Measurements from ENCODE around the gene CPSF4.
A peak's percentile ranks its signal among the peaks of the same experiment; 100 is the strongest.

CPSF4 gene

DNA sequence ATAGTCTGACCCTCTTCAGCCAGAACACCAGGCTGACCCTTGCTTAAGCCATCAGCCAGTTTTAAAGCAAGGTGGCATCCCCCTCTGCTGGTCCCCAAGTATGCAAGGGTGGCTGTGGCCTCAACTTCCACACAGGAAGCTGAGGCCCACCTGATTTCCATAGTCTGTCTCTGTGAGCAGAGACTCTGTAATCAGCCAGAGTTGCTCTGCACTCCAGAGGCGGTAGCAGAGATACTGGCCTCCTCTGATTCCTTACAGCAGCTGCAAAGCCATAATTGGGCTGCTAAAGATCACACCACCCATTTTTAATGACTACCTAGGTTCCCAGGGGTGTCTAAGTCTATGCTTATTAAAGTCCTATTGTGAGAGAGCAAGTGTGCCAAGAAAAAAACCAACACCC is 32.2 kb upstream of the CPSF4 start:
- no peak for DNase-seq (ENCODE audit: low spot score)
- TF ChIP-seq, protein P1, sequence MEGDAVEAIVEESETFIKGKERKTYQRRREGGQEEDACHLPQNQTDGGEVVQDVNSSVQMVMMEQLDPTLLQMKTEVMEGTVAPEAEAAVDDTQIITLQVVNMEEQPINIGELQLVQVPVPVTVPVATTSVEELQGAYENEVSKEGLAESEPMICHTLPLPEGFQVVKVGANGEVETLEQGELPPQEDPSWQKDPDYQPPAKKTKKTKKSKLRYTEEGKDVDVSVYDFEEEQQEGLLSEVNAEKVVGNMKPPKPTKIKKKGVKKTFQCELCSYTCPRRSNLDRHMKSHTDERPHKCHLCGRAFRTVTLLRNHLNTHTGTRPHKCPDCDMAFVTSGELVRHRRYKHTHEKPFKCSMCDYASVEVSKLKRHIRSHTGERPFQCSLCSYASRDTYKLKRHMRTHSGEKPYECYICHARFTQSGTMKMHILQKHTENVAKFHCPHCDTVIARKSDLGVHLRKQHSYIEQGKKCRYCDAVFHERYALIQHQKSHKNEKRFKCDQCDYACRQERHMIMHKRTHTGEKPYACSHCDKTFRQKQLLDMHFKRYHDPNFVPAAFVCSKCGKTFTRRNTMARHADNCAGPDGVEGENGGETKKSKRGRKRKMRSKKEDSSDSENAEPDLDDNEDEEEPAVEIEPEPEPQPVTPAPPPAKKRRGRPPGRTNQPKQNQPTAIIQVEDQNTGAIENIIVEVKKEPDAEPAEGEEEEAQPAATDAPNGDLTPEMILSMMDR (IDR thresholded peaks at IDR 0.05; ENCODE audit: extremely low read depth, insufficient read depth, missing control alignments): no peak
- in situ Hi-C loops (cut with MboI; ENCODE audit: low pct_unique_long_range_greater_than_20kb, low sequenced_read_pairs, unreplicated experiment): no loop called here

DNA sequence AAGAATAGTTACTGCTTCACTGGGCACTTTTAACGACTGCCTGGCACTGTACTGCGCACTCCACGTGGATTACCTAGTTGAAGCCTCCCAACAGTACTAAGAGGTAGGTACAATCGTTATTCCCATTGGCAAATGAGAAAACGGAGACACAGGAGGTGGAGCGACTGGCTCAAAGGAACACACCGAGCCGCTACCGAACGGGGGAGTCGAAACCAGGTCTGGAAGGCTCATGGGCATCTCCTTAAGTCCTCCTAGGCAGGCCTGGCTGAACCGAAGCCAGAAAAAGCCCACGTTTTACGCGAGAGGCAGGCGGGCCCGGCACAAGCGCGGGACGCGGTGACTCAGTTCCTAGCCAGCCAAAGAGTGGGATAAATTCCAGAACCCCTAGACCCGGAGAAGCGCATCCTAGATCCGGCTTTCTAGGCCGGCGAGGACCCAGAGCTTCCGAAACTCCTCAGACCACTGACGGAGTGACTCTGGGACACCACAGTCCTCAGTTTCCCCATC is 30.8 kb upstream of the CPSF4 start:
- TF ChIP-seq, protein P1 (IDR thresholded peaks at IDR 0.05; ENCODE audit: extremely low read depth, insufficient read depth, missing control alignments): no peak
- no peak for DNase-seq (ENCODE audit: low spot score)
- in situ Hi-C loops (cut with MboI; ENCODE audit: low pct_unique_long_range_greater_than_20kb, low sequenced_read_pairs, unreplicated experiment): no loop called here

DNA sequence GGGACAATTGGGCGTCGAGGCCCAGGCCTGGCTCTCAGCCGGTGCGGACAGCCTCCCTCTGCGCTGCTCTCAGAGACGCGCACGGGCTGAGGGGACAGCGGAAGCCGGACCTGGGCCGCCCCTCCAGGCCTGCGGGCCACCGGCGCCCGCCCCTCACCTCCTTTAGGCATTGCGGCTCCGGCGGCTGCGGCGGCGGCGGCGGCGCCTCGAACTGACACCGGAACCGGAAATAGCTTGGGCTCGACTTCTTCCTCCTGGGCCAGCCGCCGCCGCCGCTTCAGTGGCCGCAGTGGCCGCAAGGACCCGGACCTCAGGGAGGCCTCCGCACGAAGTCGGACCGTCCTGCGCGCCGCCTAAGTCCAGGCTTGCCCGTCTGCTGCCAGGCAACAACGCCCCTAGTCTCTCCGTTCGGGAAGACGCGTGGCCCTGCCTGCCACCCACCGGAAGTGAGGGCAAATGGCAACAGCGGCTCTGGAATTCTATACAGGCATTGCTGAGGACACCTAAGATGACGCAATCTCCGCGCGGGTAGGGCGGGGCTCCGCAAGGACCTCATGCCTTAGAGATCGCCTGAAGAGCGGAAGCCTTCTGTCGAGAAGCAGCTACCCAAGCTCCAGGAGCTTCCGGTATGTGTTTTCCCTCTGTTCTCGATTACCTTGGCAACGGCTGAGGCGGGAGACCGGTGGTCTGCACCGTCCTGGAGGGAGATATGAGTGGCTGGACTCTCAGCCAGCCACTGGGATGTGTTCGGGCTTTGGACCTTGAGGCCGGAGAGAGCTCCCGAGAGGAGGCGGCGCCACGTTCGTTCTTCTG is 30.2 kb upstream of the CPSF4 start, which contains the start of the genes BUD31 and PDAP1:
TSS of gene BUD31 (plus strand) at position 591 of the 813 bp plus-strand sequence. CDS start 2,124 bp downstream, outside the sequence.
TSS of gene PDAP1 (minus strand) at position 219 of the 813 bp plus-strand sequence. CDS start at position 170, 49 bp downstream.
- DNase-seq (ENCODE audit: low spot score): peak; percentile 97
- in situ Hi-C loops (cut with MboI; ENCODE audit: low pct_unique_long_range_greater_than_20kb, low sequenced_read_pairs, unreplicated experiment): no loop called here
- TF ChIP-seq, protein P1 (IDR thresholded peaks at IDR 0.05; ENCODE audit: extremely low read depth, insufficient read depth, missing control alignments): no peak

DNA sequence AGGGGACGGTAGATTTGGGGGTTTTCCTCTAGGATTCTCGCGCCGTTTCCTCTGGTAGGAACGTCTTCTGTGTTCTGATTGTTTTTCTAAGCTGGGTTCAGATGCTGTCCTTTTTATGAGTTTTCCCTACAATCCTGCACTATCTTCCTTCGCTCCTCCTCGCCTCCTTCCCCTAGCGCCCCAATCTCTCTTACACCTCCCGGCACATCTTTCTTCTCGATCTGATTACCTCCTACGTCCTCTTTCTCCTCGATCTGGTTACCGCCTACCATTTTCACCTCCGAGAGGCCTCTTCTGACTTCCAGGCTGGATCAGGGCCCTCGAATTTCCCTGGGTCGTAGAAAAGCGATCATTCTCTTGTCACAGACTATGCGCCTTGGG is 29.6 kb upstream of the CPSF4 start:
- TF ChIP-seq, protein P1 (IDR thresholded peaks at IDR 0.05; ENCODE audit: extremely low read depth, insufficient read depth, missing control alignments): no peak
- no peak for DNase-seq (ENCODE audit: low spot score)
- in situ Hi-C loops (cut with MboI; ENCODE audit: low pct_unique_long_range_greater_than_20kb, low sequenced_read_pairs, unreplicated experiment): no loop called here

DNA sequence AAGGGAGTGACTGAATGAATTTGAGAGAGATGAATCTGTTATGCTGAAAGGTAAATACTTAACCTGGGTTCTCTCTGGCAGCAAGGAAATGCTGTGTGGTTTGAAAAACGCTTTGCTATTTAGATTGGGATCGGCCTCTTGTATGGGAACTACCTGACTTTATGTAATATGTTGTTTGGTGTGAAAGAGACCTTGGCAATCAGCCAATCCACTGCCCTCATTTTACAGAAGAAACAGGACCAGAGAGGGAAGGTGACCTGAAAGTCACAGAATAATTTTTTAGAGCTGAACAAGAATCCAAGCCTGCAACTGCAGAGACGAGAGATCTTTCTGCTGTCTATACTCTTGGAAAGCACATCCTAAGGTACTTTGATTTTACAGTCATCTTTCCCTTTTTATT is 28.9 kb upstream of the CPSF4 start:
- DNase-seq (ENCODE audit: low spot score): no peak
- TF ChIP-seq, protein P1 (IDR thresholded peaks at IDR 0.05; ENCODE audit: extremely low read depth, insufficient read depth, missing control alignments): no peak
- in situ Hi-C loops (cut with MboI; ENCODE audit: low pct_unique_long_range_greater_than_20kb, low sequenced_read_pairs, unreplicated experiment): no loop called here

DNA sequence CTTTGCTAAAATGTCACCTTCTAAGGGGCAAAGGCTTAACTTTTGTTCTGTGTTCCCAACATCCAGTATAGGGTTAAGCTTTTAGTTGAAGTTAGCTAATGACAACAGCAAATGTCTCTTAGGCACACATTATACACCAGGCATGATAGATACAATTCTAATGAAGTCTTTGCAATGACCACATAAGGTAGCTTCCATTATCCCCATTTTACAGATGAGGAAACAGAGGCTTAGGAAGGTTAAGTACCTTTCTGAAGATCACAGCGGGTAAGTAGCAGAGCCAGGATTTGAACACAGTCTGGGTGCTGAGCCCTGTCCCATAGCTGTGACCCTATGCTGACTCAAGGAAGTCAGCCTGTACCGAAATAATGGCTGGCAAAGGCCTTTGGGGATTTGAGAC is 28.1 kb upstream of the CPSF4 start:
- DNase-seq (ENCODE audit: low spot score): no peak
- in situ Hi-C loops (cut with MboI; ENCODE audit: low pct_unique_long_range_greater_than_20kb, low sequenced_read_pairs, unreplicated experiment): no loop called here
- TF ChIP-seq, protein P1 (IDR thresholded peaks at IDR 0.05; ENCODE audit: extremely low read depth, insufficient read depth, missing control alignments): no peak
